Progenitor cell of endocrine pancreas (in vitro differentiated cells): ENCODE results near the gene RLIM. TPM values are rescaled to one million over a fixed set of nuclear protein-coding genes. Genes with fewer than 3 reads are reported as not detected.
A peak's percentile ranks its signal among the peaks of the same experiment; 100 is the strongest.

Experiments
- DNase-seq: peaks from one replicate; pipeline ENCODE4 v3.0.0; 2021; ENCODE audit warnings: low spot score; ENCODE audit not compliant: unreplicated experiment
- H3K27ac Mint-ChIP-seq: 2 replicates; pipeline ENCODE4 v1.8.0; 2021; ENCODE audit warnings: mild to moderate bottlenecking, moderate library complexity, mixed read lengths
- H3K27me3 Mint-ChIP-seq: 2 replicates; pipeline ENCODE4 v1.8.0; 2021; ENCODE audit warnings: mixed read lengths
- H3K36me3 Mint-ChIP-seq: 2 replicates; pipeline ENCODE4 v1.8.0; 2022; ENCODE audit warnings: mixed read lengths; ENCODE audit not compliant: insufficient read depth
- H3K4me1 Mint-ChIP-seq: 2 replicates; pipeline ENCODE4 v1.8.0; 2021; ENCODE audit warnings: low read depth, mixed read lengths
- H3K4me3 Mint-ChIP-seq: 2 replicates; pipeline ENCODE4 v1.8.0; 2021; ENCODE audit warnings: low read depth, mild to moderate bottlenecking, moderate library complexity, mixed read lengths
- H3K9me3 Mint-ChIP-seq: 2 replicates; pipeline ENCODE4 v1.8.0; 2021; ENCODE audit warnings: low read depth, mixed read lengths
- CTCF ChIP-seq: fragments of 200-600 bp; sonication (generic); IDR thresholded peaks from one replicate; pipeline ENCODE4 v1.5.0; 2021; ENCODE audit warnings: antibody characterized with exemption, mild to moderate bottlenecking; ENCODE audit not compliant: unreplicated experiment
- total RNA-seq: library from RNA; stranded (reverse); gene quantifications from 2 replicates; pipeline ENCODE4 v1.2.1, GENCODE V29; 2021

The RLIM gene
- total RNA-seq, 1 donor from 2014 or later: 33.1 TPM

DNA sequence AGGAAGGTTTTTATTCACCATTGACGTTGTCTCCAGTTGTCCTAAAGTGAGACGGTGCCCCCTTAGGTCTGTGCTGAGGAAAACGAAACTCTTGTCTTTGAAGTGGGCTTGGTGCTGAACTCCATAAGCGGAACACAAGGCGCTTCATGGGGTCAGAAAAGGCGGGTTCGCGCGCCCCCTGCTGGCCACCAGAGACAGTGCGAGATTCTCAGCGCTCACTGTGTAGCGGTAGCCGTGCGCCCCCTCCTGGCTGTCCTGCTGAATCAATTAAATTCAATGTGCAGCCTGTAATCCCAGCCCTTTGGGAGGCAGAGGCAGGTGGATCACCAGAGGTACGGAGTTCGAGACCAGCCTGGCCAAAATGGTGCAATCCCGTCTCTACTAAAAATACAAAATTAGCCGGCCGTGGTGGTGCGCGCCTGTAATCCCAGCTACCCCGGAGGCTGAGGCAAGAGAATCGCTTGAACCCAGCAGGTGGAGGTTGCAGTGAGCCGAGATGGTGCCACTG is 64.1 kb downstream of the RLIM start:
- peak; percentile 95 for TF ChIP-seq CTCF
- no peaks in the 10 kb centered on the region for H3K27me3 Mint-ChIP-seq
- peak overlapping the region; percentile 80 for H3K27ac Mint-ChIP-seq
- H3K4me3 Mint-ChIP-seq: no peak overlapping the region
- H3K9me3 Mint-ChIP-seq: peaks cover 16% of the 10 kb centered on the region
- peak; percentile 69 for DNase-seq
- no peaks in the 10 kb centered on the region for H3K4me1 Mint-ChIP-seq
- H3K36me3 Mint-ChIP-seq: no peaks in the 10 kb centered on the region

GRCh38 chrX:74546984-74547383 is 67.4 kb downstream of the RLIM start:
- Mint-ChIP-seq H3K4me1 (no peaks in the 10 kb centered on the region), H3K27me3 (no peaks in the 10 kb centered on the region), H3K27ac (no peak overlapping the region), H3K4me3 (no peak overlapping the region), H3K36me3 (no peaks in the 10 kb centered on the region), H3K9me3 (peaks cover 20% of the 10 kb centered on the region)
- DNase-seq: no peak
- TF ChIP-seq CTCF: no peak

GRCh38 chrX:74545880-74546523 is 68.4 kb downstream of the RLIM start:
- H3K4me1 Mint-ChIP-seq: no peaks in the 10 kb centered on the region
- H3K27me3 Mint-ChIP-seq: no peaks in the 10 kb centered on the region
- DNase-seq: no peak
- H3K4me3 Mint-ChIP-seq: no peak overlapping the region
- H3K9me3 Mint-ChIP-seq: peaks cover 20% of the 10 kb centered on the region
- H3K36me3 Mint-ChIP-seq: no peaks in the 10 kb centered on the region
- no peak for TF ChIP-seq CTCF
- H3K27ac Mint-ChIP-seq: no peak overlapping the region

- H3K27me3 Mint-ChIP-seq: peaks cover 8% of the 10 kb centered on the region
- H3K9me3 Mint-ChIP-seq: peaks cover 11% of the 10 kb centered on the region
- no peaks in the 10 kb centered on the region for H3K36me3 Mint-ChIP-seq
- TF ChIP-seq CTCF: no peak
- DNase-seq: no peak
- no peaks in the 10 kb centered on the region for H3K4me1 Mint-ChIP-seq
- H3K4me3 Mint-ChIP-seq: no peak overlapping the region
- no peak overlapping the region for H3K27ac Mint-ChIP-seq
Observed at GRCh38 chrX:74540635-74541249, 73.7 kb downstream of the RLIM start.

- Mint-ChIP-seq H3K27me3 (peaks cover 8% of the 10 kb centered on the region), H3K36me3 (no peaks in the 10 kb centered on the region), H3K4me3 (peak overlapping the region; percentile 75), H3K9me3 (peaks cover 6% of the 10 kb centered on the region), H3K27ac (no peak overlapping the region), H3K4me1 (peaks cover 2% of the 10 kb centered on the region)
- no peak for DNase-seq
- no peak for TF ChIP-seq CTCF
Observed at GRCh38 chrX:74536832-74537371, 77.5 kb downstream of the RLIM start.
